Nephron progenitor cell (in vitro differentiated cells): ENCODE results near the gene TIMM8B.

Source experiments
- DNase-seq: peaks from one replicate; pipeline ENCODE4 v3.0.0; 2021
- H3K27ac Mint-ChIP-seq: 2 replicates; pipeline ENCODE4 v1.8.0; 2021; ENCODE audit warnings: mild to moderate bottlenecking, moderate library complexity, mixed read lengths
- H3K27me3 Mint-ChIP-seq: 2 replicates; pipeline ENCODE4 v1.8.0; 2021; ENCODE audit warnings: mild to moderate bottlenecking, low read depth, mixed read lengths; ENCODE audit not compliant: poor library complexity
- H3K36me3 Mint-ChIP-seq: 2 replicates; pipeline ENCODE4 v1.8.0; 2021; ENCODE audit warnings: low read depth, mixed read lengths
- H3K4me1 Mint-ChIP-seq: 2 replicates; pipeline ENCODE4 v1.8.0; 2021; ENCODE audit warnings: mixed read lengths
- H3K4me3 Mint-ChIP-seq: 2 replicates; pipeline ENCODE4 v1.8.0; 2021; ENCODE audit warnings: mild to moderate bottlenecking, moderate library complexity, mixed read lengths
- H3K9me3 Mint-ChIP-seq: 2 replicates; pipeline ENCODE4 v1.8.0; 2021; ENCODE audit warnings: mild to moderate bottlenecking, moderate library complexity, mixed read lengths
- TF ChIP-seq, protein P1 (sequence below): fragments of 200-600 bp; sonication (generic); IDR thresholded peaks from 2 replicates; pipeline ENCODE4 v1.5.0; 2021; ENCODE audit warnings: antibody characterized with exemption

The TIMM8B gene, protein sequence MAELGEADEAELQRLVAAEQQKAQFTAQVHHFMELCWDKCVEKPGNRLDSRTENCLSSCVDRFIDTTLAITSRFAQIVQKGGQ

DNA sequence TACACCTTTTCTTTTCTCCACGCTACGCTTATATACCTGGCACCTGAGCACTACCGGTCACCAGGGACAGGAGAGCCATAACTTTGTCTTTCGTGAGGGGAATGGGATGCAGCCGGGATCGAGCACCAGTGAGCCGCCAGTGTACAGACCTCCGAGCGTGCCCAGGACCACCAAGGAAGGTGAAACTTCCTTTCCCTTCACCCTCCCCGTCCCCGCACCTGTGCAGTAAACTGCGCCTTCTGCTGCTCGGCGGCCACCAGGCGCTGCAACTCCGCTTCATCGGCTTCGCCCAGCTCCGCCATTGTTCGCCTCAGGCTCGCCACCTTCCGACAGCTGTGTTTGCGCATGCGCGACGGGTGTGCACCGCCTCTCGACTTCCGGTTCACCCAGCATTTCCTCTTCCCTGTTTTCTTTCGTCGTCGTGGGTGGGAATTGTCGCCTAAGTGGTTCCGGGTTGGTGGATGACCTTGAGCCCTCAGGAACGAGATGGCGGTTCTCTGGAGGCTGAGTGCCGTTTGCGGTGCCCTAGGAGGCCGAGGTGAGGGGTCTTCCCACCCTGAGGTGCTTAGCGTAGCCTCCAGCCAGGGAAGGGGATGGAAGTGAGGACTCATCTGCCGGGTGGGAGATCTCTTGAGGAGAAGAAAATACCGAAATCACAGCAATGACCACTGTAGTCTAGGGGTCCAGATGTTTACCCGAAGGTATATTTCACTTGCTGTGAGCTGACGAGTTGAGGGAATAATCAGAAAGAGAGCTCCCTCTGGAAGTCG is at the start of gene TIMM8B, which contains the start of gene SDHD:
TSS of gene TIMM8B (minus strand) at position 335 of the 770 bp plus-strand sequence. CDS start at position 302, 33 bp downstream.
TSS of gene SDHD (plus strand) at position 452 of the 770 bp plus-strand sequence. CDS start at position 487, 35 bp downstream.
- H3K27ac Mint-ChIP-seq: peak within 1 kb of the TSS; percentile 96

DNA sequence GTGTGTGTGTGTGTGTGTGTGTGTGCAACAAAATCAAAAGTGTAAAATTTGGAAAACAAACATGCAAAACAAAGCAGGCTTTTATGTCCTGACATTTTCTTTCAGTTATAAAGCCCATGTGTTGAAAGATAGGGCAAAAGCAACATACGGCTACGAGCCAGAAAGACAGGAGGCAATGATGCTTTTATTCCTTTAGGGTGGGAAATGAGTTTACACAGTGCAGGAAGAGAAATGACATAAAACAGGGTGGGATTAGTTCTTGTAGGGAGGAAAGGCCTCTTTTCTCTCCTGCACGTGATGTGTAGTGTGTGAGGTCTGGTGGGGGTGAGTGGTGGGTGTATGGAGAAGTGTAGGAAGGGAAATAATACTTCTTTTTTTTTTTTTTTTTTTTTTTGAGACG is 47.9 kb upstream of the TIMM8B start:
- H3K4me3 Mint-ChIP-seq: no peak overlapping the region
- DNase-seq: no peak
- H3K36me3 Mint-ChIP-seq: peaks cover 6% of the 10 kb centered on the region
- TF ChIP-seq, protein P1, sequence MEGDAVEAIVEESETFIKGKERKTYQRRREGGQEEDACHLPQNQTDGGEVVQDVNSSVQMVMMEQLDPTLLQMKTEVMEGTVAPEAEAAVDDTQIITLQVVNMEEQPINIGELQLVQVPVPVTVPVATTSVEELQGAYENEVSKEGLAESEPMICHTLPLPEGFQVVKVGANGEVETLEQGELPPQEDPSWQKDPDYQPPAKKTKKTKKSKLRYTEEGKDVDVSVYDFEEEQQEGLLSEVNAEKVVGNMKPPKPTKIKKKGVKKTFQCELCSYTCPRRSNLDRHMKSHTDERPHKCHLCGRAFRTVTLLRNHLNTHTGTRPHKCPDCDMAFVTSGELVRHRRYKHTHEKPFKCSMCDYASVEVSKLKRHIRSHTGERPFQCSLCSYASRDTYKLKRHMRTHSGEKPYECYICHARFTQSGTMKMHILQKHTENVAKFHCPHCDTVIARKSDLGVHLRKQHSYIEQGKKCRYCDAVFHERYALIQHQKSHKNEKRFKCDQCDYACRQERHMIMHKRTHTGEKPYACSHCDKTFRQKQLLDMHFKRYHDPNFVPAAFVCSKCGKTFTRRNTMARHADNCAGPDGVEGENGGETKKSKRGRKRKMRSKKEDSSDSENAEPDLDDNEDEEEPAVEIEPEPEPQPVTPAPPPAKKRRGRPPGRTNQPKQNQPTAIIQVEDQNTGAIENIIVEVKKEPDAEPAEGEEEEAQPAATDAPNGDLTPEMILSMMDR: no peak
- H3K27me3 Mint-ChIP-seq: peaks cover 4% of the 10 kb centered on the region
- H3K27ac Mint-ChIP-seq: peak overlapping the region; percentile 53
- peaks cover 14% of the 10 kb centered on the region for H3K4me1 Mint-ChIP-seq
- peaks cover 6% of the 10 kb centered on the region for H3K9me3 Mint-ChIP-seq

More for the DNA sequence above, at the start of gene TIMM8B, which contains the start of gene SDHD:
- Mint-ChIP-seq H3K36me3 (peaks cover 79% of the 10 kb centered on the region), H3K27me3 (no peaks in the 10 kb centered on the region), H3K9me3 (no peaks in the 10 kb centered on the region), H3K4me1 (peaks cover 50% of the 10 kb centered on the region), H3K4me3 (peak within 1 kb of the TSS; percentile 100)
- DNase-seq: peak; percentile 95
- TF ChIP-seq, protein P1: no peak

DNA sequence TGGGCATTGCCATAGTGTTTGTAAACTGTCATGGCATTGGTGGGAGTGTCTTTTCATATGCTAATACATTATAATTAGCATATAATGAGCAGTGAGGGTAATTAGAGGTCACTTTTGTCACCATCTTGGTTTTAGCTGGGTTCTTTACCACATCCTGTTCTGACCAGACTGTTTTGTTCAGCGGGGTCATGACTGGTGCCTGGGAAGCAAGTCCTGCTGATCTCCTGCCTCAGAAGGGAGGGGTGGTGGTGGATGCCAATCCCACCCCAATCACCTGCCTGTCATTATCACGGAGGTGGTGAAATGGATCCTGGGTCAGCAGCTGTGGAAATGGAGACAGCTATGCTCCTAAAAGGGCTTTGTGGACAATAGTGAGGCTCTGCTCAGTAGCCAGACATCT is 46.2 kb upstream of the TIMM8B start:
- Mint-ChIP-seq H3K27ac (no peak overlapping the region), H3K9me3 (peaks cover 6% of the 10 kb centered on the region), H3K27me3 (peaks cover 4% of the 10 kb centered on the region), H3K36me3 (peaks cover 6% of the 10 kb centered on the region), H3K4me1 (peaks cover 25% of the 10 kb centered on the region), H3K4me3 (no peak overlapping the region)
- no peak for DNase-seq
- TF ChIP-seq, protein P1: no peak

DNA sequence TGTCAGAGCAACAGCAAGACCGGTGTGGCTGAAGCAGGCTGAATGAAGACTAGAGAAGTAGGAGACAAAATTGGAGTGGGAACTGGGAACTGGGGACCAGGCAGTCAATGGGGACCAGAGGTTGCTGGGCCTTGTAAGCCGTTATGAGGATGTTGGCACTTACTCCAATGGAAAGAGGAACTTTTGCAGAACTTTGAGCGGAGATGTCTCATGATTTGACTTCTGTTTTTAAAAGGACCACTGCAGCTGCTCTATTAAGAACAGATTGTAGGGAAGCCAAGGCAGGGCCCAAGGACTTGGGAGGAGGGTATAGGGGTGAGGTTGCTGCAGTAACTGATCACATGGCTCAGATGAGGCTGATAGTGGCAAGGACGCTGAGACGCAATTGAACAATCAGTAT is 43.1 kb upstream of the TIMM8B start:
- peaks cover 25% of the 10 kb centered on the region for H3K4me1 Mint-ChIP-seq
- peaks cover 6% of the 10 kb centered on the region for H3K9me3 Mint-ChIP-seq
- DNase-seq: no peak
- H3K27me3 Mint-ChIP-seq: no peaks in the 10 kb centered on the region
- H3K36me3 Mint-ChIP-seq: peaks cover 6% of the 10 kb centered on the region
- H3K27ac Mint-ChIP-seq: no peak overlapping the region
- TF ChIP-seq, protein P1: no peak
- H3K4me3 Mint-ChIP-seq: no peak overlapping the region

DNA sequence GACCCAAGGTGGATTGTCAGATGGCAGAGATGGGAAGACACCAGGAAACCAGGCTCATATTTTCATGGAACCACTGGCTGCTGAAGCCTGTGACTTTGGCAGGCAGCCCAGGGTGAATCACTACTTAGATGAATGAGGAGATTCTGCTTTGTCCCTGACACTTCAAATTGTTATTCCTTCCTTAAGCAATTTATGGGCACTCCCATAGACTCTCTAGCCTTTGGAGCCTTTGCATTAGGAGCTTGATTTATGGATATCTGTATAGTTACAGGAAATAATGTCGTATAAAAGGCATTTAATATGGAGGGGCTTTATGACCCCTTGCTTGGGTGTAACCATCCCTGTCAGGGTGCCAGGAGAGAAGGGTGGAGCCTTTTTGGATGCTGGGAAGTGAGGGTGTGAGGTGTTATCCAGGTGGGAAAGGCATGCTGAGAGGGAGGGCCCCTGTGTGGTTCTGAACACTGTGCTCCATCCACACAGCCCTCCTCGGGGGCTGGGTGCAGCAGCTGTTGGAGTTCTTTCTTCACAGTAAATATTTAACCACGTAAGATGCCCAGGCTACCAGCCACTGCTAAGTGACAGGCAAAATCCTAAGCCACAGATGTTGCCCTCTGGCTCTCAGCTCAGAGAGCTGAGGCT is 42.0 kb upstream of the TIMM8B start:
- Mint-ChIP-seq H3K27me3 (no peaks in the 10 kb centered on the region), H3K4me3 (no peak overlapping the region), H3K27ac (no peak overlapping the region), H3K4me1 (peaks cover 18% of the 10 kb centered on the region), H3K36me3 (no peaks in the 10 kb centered on the region), H3K9me3 (no peaks in the 10 kb centered on the region)
- TF ChIP-seq, protein P1: no peak
- no peak for DNase-seq
